GM12891 (cell line): Measurements from ENCODE around the gene CEP72.
"Not testable (repeated sequence)": the region's sequence is repeated elsewhere in the genome, so short reads cannot be mapped to it uniquely, and the experiment has no call there.

Source experiments
- DNase-seq: peaks from one replicate; pipeline ENCODE4 v3.0.0; 2011; ENCODE audit warnings: low spot score; ENCODE audit not compliant: insufficient read length
- FAIRE-seq: peaks from 2 replicates; lab custom pipeline; 2011; peaks lifted over from hg19 to GRCh38; lab: Jason Lieb, UNC
- PAX5 ChIP-seq: IDR thresholded peaks from 2 replicates; pipeline ENCODE4 v1.6.1; 2011; ENCODE audit warnings: low read length, moderate library complexity, mild to moderate bottlenecking; ENCODE audit not compliant: insufficient read depth, severe bottlenecking
- POLR2A ChIP-seq: IDR thresholded peaks from 2 replicates; pipeline ENCODE4 v1.6.1; 2011; ENCODE audit warnings: low read depth, low read length, control low read depth
- POLR2AphosphoS5 ChIP-seq: IDR thresholded peaks from 2 replicates; pipeline ENCODE4 v1.6.1; 2011; ENCODE audit warnings: low read depth, low read length, control low read depth
- POU2F2 ChIP-seq: IDR thresholded peaks from 2 replicates; pipeline ENCODE4 v1.6.1; 2011; ENCODE audit warnings: low read depth, mild to moderate bottlenecking, control low read depth, low read length, moderate library complexity
- SPI1 ChIP-seq: IDR thresholded peaks from 2 replicates; pipeline ENCODE4 v1.6.1; 2011; ENCODE audit warnings: low read depth, low read length, control low read depth
- TAF1 ChIP-seq: IDR thresholded peaks from 2 replicates; pipeline ENCODE4 v1.6.1; 2011; ENCODE audit warnings: low read depth, low read length, control low read depth

The CEP72 gene

GRCh38 chr5:579746-580366, 32.3 kb upstream of the CEP72 start:
- TF ChIP-seq POLR2A (no peak), TAF1 (no peak), POLR2AphosphoS5 (no peak), POU2F2 (no peak), SPI1 (no peak), PAX5 (no peak)
- FAIRE-seq: no peak
- DNase-seq: no peak

- TF ChIP-seq POU2F2 (no peak), TAF1 (no peak), PAX5 (no peak), POLR2AphosphoS5 (no peak), SPI1 (no peak), POLR2A (no peak)
- FAIRE-seq: no peak
- no peak for DNase-seq
Observed at GRCh38 chr5:580436-580835, 31.7 kb upstream of the CEP72 start.

- DNase-seq (no peak), FAIRE-seq (no peak)
- no peak for TF ChIP-seq POLR2AphosphoS5
- TF ChIP-seq POLR2A: no peak
- TF ChIP-seq SPI1: no peak
- no peak for TF ChIP-seq TAF1
- no peak for TF ChIP-seq PAX5
- no peak for TF ChIP-seq POU2F2
Observed at GRCh38 chr5:581266-581665, 30.9 kb upstream of the CEP72 start.

- DNase-seq: no peak
- no peak for FAIRE-seq
Observed at GRCh38 chr5:581941-582340, 30.2 kb upstream of the CEP72 start.

GRCh38 chr5:582445-582844, 29.7 kb upstream of the CEP72 start:
- not testable (repeated sequence) for DNase-seq, FAIRE-seq

More at GRCh38 chr5:581941-582340, 30.2 kb upstream of the CEP72 start:
- TF ChIP-seq POLR2AphosphoS5: no peak
- TF ChIP-seq POU2F2: no peak
- TF ChIP-seq POLR2A: no peak
- TF ChIP-seq SPI1: no peak
- no peak for TF ChIP-seq PAX5
- no peak for TF ChIP-seq TAF1

GRCh38 chr5:582936-583635, 29.1 kb upstream of the CEP72 start:
- FAIRE-seq: no peak

GRCh38 chr5:583645-584044, 28.5 kb upstream of the CEP72 start:
- DNase-seq: no peak
- FAIRE-seq: no peak
- TF ChIP-seq POU2F2: no peak
- TF ChIP-seq PAX5: no peak
- TF ChIP-seq POLR2AphosphoS5: no peak
- no peak for TF ChIP-seq SPI1
- TF ChIP-seq TAF1: no peak
- TF ChIP-seq POLR2A: no peak

More at GRCh38 chr5:582936-583635, 29.1 kb upstream of the CEP72 start:
- DNase-seq: no peak
- TF ChIP-seq POU2F2 (no peak), TAF1 (no peak), SPI1 (no peak), POLR2A (no peak), PAX5 (no peak), POLR2AphosphoS5 (no peak)

GRCh38 chr5:584216-584615, 27.9 kb upstream of the CEP72 start:
- DNase-seq: no peak
- no peak for FAIRE-seq
- no peak for TF ChIP-seq PAX5
- no peak for TF ChIP-seq POLR2A
- no peak for TF ChIP-seq SPI1
- no peak for TF ChIP-seq POLR2AphosphoS5
- no peak for TF ChIP-seq POU2F2
- TF ChIP-seq TAF1: no peak

GRCh38 chr5:584846-585245, 27.3 kb upstream of the CEP72 start:
- TF ChIP-seq PAX5 (no peak), SPI1 (no peak), POU2F2 (no peak), POLR2AphosphoS5 (no peak), TAF1 (no peak), POLR2A (no peak)
- FAIRE-seq (no peak), DNase-seq (no peak)

GRCh38 chr5:585556-585955, 26.6 kb upstream of the CEP72 start:
- no peak for FAIRE-seq

GRCh38 chr5:585962-586628, 26.0 kb upstream of the CEP72 start:
- TF ChIP-seq POLR2A (no peak), SPI1 (no peak), POLR2AphosphoS5 (no peak)
- no peak for FAIRE-seq
- DNase-seq: no peak

More at GRCh38 chr5:585556-585955, 26.6 kb upstream of the CEP72 start:
- TF ChIP-seq POLR2A: no peak
- DNase-seq: no peak
